Embryonic facial prominence (tissue), 1 donor: Measurements from ENCODE around the gene SLC4A2.
A peak's percentile ranks its signal among the peaks of the same experiment; 100 is the strongest.

ENCODE experiments used
- DNase-seq: peaks from one replicate; pipeline ENCODE4 v3.0.0-alpha.2; 2016; ENCODE audit errors: extremely low spot score

The SLC4A2 gene

GRCh38 chr7:151080067-151080521, 20.7 kb downstream of the SLC4A2 start:
- DNase-seq, result peak; percentile 6

- DNase-seq, result peak; percentile 84
Observed at GRCh38 chr7:151080522-151081169, 21.3 kb downstream of the SLC4A2 start, which contains the start of gene FASTK. Gene FASTK (minus strand): TSS chr7:151080809. CDS start chr7:151080766, 43 bp downstream.

GRCh38 chr7:151081170-151082101, 22.0 kb downstream of the SLC4A2 start:
- no peak for DNase-seq

- DNase-seq, result no peak
Observed at GRCh38 chr7:151082141-151083070, 23.0 kb downstream of the SLC4A2 start.

- DNase-seq, result no peak
Observed at GRCh38 chr7:151083071-151083823, 23.9 kb downstream of the SLC4A2 start, which contains the start of gene TMUB1. Gene TMUB1 (minus strand): TSS chr7:151083493. CDS start chr7:151082563, 930 bp downstream.

GRCh38 chr7:151083824-151084160, 24.4 kb downstream of the SLC4A2 start:
- no peak for DNase-seq

GRCh38 chr7:151085329-151085690, 25.9 kb downstream of the SLC4A2 start:
- no peak for DNase-seq

GRCh38 chr7:151085691-151086620, 26.6 kb downstream of the SLC4A2 start, which contains the start of gene AGAP3:
Gene AGAP3 (plus strand): TSS chr7:151086475. CDS start chr7:151086742, 267 bp downstream.
- DNase-seq, result no peak

GRCh38 chr7:151086802-151087244, 27.4 kb downstream of the SLC4A2 start:
- DNase-seq, result no peak

GRCh38 chr7:151087245-151088018, 28.0 kb downstream of the SLC4A2 start:
- no peak for DNase-seq

- DNase-seq, result no peak
Observed at GRCh38 chr7:151088019-151088855, 28.8 kb downstream of the SLC4A2 start.

GRCh38 chr7:151088856-151089699, 29.7 kb downstream of the SLC4A2 start:
- DNase-seq, result no peak

- DNase-seq, result no peak
Observed at GRCh38 chr7:151089893-151090730, 30.7 kb downstream of the SLC4A2 start.

GRCh38 chr7:151091003-151091402, 31.6 kb downstream of the SLC4A2 start:
- no peak for DNase-seq

- no peak for DNase-seq
Observed at GRCh38 chr7:151091431-151091830, 32.0 kb downstream of the SLC4A2 start.

- DNase-seq, result no peak
Observed at GRCh38 chr7:151091988-151092387, 32.6 kb downstream of the SLC4A2 start.
